Urinary bladder (tissue), 4 donors: Measurements from ENCODE around the gene DNASE1L2. TPM values are rescaled to one million over a fixed set of nuclear protein-coding genes. Genes with fewer than 3 reads are reported as not detected.
A peak's percentile ranks its signal among the peaks of the same experiment; 100 is the strongest.
"Not testable (repeated sequence)": the region's sequence is repeated elsewhere in the genome, so short reads cannot be mapped to it uniquely, and the experiment has no call there.

Experiments used
- DNase-seq: peaks from one replicate; pipeline ENCODE4 v3.0.0-alpha.2; 2015; ENCODE audit errors: extremely low spot score
- H3K27ac ChIP-seq: one replicate; pipeline ENCODE4 v1.5.1; 2013; ENCODE audit warnings: low read depth, mild to moderate bottlenecking, moderate library complexity
- H3K36me3 ChIP-seq: one replicate; pipeline ENCODE4 v1.6.1; 2013; ENCODE audit warnings: mild to moderate bottlenecking, moderate library complexity; ENCODE audit not compliant: insufficient read depth
- H3K4me1 ChIP-seq: one replicate; pipeline ENCODE4 v1.6.1; 2013; ENCODE audit warnings: mild to moderate bottlenecking, moderate library complexity; ENCODE audit not compliant: insufficient read depth
- H3K4me3 ChIP-seq: one replicate; pipeline ENCODE4 v1.5.1; 2013; ENCODE audit warnings: low read depth, low read length
- WGBS: extraction: QIAGEN DNeasy Blood & Tissue Kit; methylation state at CpG from one replicate; pipeline ENCODE4 v1.1.7; 2013; 5-methylcytosine and 5-hydroxymethylcytosine counted together
- polyA plus RNA-seq: library from polyadenylated mRNA; stranded (reverse); fragments of 200-250 nt; gene quantifications from one replicate; pipeline ENCODE4 v1.2.3, GENCODE V29; 2013
- total RNA-seq: library from RNA; depleted of rRNA; stranded (reverse); fragments of >200 nt; gene quantifications from one replicate; pipeline ENCODE4 v1.2.3, GENCODE V29; 2014
- donor health status: healthy with polysubstance abuse.
- donor health status: healthy.

DNASE1L2 gene
- total and polyA plus RNA-seq, 2 donors = 0.74 to 0.77 TPM

DNA sequence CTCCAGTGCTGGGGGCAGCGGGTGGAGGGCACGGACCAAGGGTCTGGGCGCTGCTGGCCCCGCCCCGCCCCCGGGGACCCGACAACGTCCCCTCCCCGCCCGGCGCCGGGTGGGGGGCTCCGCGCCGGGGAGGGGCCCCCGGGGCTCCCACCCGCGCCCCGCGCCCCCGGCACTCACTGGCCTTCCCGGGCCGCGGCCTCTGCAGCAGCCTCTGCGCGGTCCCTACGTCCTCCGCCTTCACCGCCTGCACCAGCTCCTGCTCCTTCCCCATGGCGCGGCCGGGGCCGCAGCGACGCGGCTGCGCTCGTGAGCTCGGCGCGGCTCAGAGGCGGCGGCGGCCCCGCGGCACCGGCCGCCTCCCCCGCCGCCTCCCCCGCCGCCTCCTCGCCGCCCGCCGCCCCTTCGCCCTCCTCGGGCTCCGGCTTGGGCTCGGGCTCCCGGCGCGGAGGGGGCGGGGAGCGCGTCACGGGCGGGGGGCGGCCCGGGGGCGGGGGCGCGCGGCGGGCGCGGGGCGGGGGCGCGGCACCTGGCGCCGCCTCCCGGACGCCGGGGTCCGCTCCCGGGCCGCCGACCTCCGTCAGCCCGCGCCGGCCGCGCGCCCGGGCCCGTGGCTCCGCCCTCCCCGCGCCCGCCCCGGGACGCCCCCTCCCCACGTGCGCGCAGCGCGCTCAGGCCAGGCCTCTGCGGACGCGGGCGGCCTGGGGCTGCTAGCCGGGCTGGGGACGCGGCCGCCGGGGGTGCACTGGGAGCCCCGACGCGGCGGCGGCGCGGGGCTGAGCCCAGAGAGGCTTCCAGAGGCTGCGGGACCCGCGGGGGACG, 39.9 kb upstream of the DNASE1L2 start, which contains the start of gene CASKIN1:
Gene CASKIN1, minus strand, starts transcription at position 444 of the 819 bp plus-strand sequence. Its CDS starts 173 bp downstream, at position 271.
- DNase-seq = no peak
- Histone ChIP-seq H3K4me3 (peak within 1 kb of the TSS; percentile 54), H3K4me1 (no peaks in the 10 kb centered on the region), H3K36me3 (no peaks in the 10 kb centered on the region), H3K27ac (no peak within 1 kb of the TSS)
- under 1% methylated on average over 114 of the region's 129 CpGs for WGBS

DNA sequence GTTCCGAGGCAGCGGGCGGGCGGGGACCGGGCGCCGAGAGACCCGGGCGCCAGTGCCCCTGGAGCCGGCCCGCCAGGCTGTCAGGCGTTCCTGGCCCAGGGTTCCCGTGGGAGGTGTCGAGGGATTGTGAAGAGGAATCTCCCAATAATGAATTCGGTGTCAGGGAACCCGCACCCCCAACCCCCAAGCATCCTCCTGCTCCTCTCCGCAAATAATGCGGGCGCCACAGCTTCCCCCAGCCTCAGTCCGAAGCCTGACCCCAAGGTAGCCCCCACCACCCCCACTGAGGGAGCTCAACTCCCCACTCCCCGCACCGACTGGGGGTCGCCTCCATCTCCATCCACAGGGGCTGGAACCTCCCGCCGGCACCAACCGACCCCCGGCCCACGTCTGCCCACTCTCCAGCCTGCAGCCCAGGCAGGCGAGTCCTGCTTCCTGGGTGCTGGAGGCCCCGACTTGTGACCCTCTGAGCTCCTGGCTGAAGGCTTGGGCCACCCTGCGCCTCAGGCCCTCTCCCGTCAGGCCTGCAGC, 39.2 kb upstream of the DNASE1L2 start:
- Histone ChIP-seq H3K4me3 (peak overlapping the region; percentile 54), H3K4me1 (no peaks in the 10 kb centered on the region)

DNA sequence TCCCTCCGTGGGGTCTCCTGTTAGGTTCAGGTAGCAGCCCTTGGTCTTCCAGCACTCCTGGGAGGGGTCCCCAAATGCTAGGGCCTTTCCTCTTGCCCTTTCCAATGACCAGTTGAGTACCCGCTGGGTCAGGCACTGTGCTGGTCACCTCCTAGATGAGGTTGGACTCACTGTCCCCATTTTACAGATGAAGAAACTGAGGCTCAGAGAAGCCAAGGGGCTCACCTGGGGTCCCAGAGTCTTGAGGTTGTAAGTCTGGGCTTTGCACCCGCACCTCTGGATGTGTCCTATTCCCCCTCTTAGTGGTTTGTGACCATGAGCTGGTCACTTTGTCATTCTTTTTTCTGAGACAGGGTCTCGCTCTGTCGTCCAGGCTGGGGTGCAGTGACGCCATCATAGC, 38.5 kb upstream of the DNASE1L2 start:
- Histone ChIP-seq H3K4me1 (no peaks in the 10 kb centered on the region), H3K27ac (no peak overlapping the region), H3K36me3 (no peaks in the 10 kb centered on the region), H3K4me3 (no peak overlapping the region)
- WGBS = 82% methylated on average over 6 of the region's 6 CpGs
- DNase-seq = no peak

More for the DNA sequence above, 39.2 kb upstream of the DNASE1L2 start:
- 24% methylated on average over 32 of the region's 32 CpGs for WGBS
- H3K27ac ChIP-seq = no peak overlapping the region
- H3K36me3 ChIP-seq = no peaks in the 10 kb centered on the region
- DNase-seq = no peak

DNA sequence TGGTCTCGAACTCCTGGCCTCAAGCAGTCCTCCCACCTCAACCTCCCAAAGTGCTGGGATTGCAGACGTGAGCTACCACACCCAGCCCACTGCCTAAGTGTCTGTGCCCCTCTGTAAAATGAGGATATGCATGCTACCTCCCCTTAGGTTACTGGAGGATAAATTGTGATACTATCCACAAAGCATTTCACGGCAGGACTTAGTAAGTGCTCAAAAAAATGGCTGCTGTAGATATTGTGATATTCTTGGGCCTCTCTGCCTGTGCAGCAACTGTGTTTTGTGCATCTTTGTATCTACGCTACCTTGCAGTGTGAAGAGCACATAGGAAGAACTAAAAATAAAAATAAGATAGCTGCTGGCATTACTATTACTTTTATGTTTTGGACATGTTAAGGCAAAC, 38.0 kb upstream of the DNASE1L2 start:
- H3K4me3 ChIP-seq = no peak overlapping the region
- no peaks in the 10 kb centered on the region for H3K36me3 ChIP-seq
- 64% methylated on average over 4 of the region's 4 CpGs for WGBS
- no peak for DNase-seq
- H3K4me1 ChIP-seq = no peaks in the 10 kb centered on the region
- no peak overlapping the region for H3K27ac ChIP-seq

DNA sequence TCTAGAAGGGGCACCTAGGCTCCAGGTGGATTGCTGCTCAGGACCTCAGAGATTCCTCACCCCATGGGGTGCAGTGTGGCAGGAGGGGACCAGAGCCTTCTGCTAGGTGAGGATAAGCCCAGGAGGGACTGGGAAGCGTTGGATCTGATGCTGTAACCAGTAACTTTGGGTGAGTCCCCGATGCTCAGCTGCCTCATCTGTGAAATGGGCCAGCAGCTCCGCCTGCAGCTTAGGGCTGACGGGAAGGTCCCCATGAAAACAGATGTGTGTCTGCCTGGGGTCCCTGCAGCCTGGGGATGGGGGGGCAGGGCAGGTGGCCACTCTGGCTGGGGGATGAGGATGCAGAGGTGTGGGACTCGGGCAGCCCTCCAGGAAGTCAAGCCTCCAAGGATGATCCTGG, 37.1 kb upstream of the DNASE1L2 start:
- H3K36me3 ChIP-seq = no peaks in the 10 kb centered on the region
- WGBS = 68% methylated on average over 5 of the region's 5 CpGs
- no peak overlapping the region for H3K4me3 ChIP-seq
- no peaks in the 10 kb centered on the region for H3K4me1 ChIP-seq
- no peak overlapping the region for H3K27ac ChIP-seq
- no peak for DNase-seq

DNA sequence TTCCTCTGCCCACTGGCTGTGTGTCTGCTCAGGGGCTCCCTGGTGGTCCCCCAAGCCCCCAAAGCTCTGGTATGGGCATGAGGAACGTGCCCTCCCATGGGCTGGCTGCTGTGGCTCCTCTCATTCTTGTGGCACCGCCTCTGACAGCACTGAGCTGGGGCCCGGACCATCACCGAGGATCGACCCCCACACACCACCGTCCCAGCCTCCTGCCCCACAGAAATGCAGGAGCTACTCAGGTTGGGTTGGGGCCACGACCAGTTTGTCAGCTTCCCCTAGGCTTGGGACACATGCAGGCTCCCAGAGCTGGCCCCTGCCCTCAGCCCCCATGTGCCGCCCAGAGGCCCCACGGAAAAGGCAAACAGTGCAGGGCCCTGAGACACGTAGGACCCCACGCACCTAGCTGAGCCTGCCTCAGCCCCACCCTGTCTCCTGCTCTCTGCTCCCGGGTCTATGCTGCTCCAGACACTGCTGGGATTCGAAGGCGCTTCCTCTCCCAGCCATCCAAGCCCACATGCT, 36.6 kb upstream of the DNASE1L2 start:
- Histone ChIP-seq H3K4me1 (no peaks in the 10 kb centered on the region), H3K4me3 (no peak overlapping the region), H3K36me3 (no peaks in the 10 kb centered on the region), H3K27ac (no peak overlapping the region)
- DNase-seq = no peak
- 54% methylated on average over 14 of the region's 14 CpGs for WGBS

DNA sequence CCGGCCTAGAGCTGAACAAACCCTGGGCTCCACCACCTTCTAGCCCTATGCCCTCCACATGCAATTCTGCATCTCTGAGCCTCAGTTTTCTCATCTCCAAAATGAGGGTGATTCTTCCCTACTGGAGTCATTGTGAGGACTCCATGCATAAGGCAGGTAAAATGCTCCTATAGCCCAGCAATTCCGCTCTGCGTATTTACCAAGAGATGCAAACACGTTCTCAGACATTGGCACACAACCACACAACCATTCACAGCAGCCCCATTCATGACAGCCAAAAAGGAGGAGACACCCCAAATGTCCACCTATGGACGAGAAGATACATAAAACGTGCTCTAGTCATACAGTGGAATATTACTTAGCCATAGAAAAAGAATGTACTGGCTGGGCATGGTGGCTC, 35.9 kb upstream of the DNASE1L2 start:
- Histone ChIP-seq H3K4me3 (no peak overlapping the region), H3K4me1 (no peaks in the 10 kb centered on the region), H3K36me3 (no peaks in the 10 kb centered on the region), H3K27ac (no peak overlapping the region)
- no peak for DNase-seq
- 87% methylated on average over 6 of the region's 6 CpGs for WGBS

DNA sequence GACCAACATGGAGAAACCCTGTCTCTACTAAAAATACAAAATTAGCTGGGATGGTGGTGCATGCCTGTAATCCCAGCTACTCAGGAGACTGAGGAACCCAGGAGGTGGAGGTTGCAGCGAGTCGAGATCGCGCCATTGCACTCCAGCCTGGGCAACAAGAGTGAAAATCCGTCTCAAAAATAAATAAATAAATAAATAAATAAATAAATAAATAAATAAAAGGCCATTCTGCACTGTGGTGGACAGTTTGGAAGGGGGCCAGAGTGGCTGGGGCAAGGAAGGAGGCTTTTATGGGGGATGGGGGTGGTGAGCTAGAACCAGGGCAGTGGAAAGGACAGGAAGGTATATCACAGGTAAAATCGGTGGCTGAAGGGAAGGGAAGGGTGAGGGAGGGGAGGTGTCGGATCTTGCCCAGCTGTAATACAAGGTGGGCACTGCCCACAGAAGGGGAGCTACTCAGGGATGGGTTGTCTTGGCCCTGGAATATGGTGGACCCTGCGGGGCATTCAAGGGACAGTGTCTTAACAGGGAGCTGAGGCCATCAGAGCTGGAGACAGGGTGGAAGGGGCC, 33.0 kb upstream of the DNASE1L2 start:
- not testable (repeated sequence) for H3K4me1 ChIP-seq, H3K27ac ChIP-seq, H3K36me3 ChIP-seq, DNase-seq, H3K4me3 ChIP-seq
- 91% methylated on average over 8 of the region's 8 CpGs for WGBS

DNA sequence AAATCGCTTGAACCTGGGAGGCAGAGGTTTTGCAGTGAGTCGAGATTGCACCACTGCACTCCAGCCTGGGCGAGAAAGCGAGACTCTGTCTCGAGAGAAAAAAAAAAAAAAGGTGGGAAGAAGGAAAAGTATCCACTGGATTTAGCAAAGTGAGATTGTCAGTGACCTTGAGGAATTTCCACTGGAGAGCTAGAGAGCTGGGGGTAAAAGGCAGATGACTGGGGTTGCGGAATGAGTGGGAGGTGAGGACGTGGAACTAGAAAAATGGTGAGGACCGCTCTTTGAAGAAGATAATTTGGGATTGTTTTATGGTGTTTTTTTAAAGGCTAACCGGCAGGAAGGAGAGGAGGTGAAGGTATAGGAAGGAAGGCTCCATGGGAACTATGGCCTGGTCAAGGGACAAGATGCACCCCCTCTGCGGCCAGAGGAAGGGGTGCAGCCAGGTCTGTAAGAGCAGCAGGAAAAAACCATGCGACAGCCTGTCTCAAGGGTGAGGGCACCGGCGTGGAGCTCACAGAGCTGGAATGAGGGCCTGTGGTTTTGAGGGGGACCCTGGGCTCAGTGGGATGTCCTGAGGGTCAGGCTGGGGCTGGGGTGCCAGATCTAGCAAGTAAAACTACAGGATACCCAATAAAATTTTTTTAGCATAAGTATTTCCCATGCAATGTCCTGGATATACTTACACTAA, 31.7 kb upstream of the DNASE1L2 start:
- Histone ChIP-seq H3K27ac (no peak overlapping the region), H3K4me1 (peaks cover 2% of the 10 kb centered on the region), H3K36me3 (no peaks in the 10 kb centered on the region), H3K4me3 (peak overlapping the region; percentile 75)
- DNase-seq = no peak
- WGBS = 80% methylated on average over 13 of the region's 13 CpGs

DNA sequence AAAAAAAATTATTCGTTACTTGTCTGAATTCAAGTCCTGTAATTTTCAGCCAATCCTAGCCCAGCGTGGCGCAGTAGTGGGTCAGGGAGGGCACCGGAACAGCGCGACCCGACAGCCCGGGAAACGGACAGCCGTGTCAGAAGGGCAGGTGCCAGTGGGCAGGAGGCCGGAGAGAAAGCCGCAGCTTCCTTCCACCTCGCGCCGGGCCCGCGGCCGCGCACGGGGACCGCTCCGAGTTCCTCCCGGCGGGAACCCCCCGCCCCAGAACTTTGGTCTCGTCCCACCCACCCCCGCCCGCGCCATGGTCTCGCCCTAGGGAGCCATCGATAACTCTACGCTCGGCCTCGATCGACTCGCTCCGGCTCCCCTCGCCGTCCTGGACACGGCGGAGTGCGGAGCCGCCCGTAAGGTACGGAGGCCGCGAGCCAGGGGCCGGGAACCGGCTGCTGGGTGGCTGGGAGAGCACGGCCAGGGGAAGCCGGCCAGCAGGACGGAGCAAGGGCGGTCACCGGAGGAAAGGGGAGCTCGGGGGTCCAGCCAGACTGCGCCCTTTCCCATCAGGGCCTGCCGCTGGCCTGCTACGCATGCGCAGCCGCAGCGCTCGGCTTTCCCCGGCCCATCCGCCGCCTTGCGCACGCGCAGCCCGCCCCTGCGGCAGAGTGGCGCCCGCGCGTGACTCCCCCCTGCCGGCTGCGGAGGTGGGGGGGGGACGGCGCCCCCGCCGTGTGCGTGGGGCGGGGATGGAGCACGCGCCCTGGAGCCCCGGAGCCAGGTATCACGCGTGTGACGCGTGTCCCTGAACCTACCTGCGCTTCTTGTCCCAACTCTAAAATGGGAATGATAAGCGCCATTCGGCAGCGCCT, 30.9 kb upstream of the DNASE1L2 start, which contains the start of gene MLST8:
Gene MLST8, plus strand, starts transcription at position 351 of the 863 bp plus-strand sequence. CDS start 632 bp downstream, outside the sequence.
- Histone ChIP-seq H3K36me3 (no peaks in the 10 kb centered on the region), H3K27ac (peak within 1 kb of the TSS; percentile 99), H3K4me3 (peak within 1 kb of the TSS; percentile 75), H3K4me1 (peaks cover 2% of the 10 kb centered on the region)
- peak; percentile 47 for DNase-seq
- under 1% methylated on average over 93 of the region's 93 CpGs for WGBS

DNA sequence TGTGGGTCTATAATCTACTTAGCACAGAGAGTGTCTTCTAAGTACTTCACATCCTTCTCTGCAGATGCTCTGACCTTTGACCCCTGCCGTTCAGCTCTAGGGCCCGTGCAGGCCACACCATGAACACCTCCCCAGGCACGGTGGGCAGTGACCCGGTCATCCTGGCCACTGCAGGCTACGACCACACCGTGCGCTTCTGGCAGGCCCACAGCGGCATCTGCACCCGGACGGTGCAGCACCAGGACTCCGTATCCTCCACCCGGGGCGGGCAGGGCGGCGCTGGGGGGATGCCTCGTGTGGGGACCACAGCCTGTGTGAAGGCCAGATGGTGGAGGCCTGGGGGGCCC, 30.3 kb upstream of the DNASE1L2 start:
- 9% methylated on average over 16 of the region's 16 CpGs for WGBS
- no peak overlapping the region for H3K27ac ChIP-seq
- DNase-seq = no peak
- H3K36me3 ChIP-seq = no peaks in the 10 kb centered on the region
- H3K4me1 ChIP-seq = peaks cover 2% of the 10 kb centered on the region
- peak overlapping the region; percentile 75 for H3K4me3 ChIP-seq

DNA sequence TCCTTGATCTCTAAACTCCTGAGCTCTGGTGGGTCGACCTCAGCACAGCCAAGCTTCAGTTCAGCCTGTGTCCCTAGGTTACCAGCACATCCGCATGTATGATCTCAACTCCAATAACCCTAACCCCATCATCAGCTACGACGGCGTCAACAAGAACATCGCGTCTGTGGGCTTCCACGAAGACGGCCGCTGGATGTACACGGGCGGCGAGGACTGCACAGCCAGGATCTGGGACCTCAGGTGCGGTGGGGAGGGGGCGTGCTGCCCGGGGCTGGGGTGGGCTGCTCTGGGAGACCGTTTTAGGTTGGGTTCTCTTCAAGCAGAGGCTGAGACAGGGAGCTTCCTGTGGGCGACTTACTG, 29.8 kb upstream of the DNASE1L2 start:
- WGBS = 83% methylated on average over 18 of the region's 18 CpGs
- H3K27ac ChIP-seq = no peak overlapping the region
- no peak for DNase-seq
- peak overlapping the region; percentile 75 for H3K4me3 ChIP-seq
- peaks cover 2% of the 10 kb centered on the region for H3K4me1 ChIP-seq
- H3K36me3 ChIP-seq = no peaks in the 10 kb centered on the region
